Measurements from ENCODE around the gene FAM13B. TPM values are rescaled to one million over a fixed set of nuclear protein-coding genes. Genes with fewer than 3 reads are reported as not detected.

The FAM13B gene
- total and polyA plus RNA-seq, 2 of the 8 experiments (the other 6 are each of a cell fraction or from before 2014, with no cell fraction given), result 6.4 to 17.0 TPM

GRCh38 chr5:137888863-137889759 lies 143.8 kb downstream of the FAM13B start, which contains the start of gene PKD2L2:
PKD2L2 (plus strand) TSS chr5:137889457; CDS start chr5:137889492, 35 bp downstream.
- Histone ChIP-seq H3K4ac (replicated peaks; ENCODE audit: insufficient read length, low read depth, low read length) (no peak within 1 kb of the TSS), H3K4me1 (replicated peaks in 1 of 4; ENCODE audit: control insufficient read depth in 3 of 4, insufficient read depth in 4 of 4, low read length in 3 of 4) (no peaks in the 10 kb centered on the region), H3K9me3 (ENCODE audit: insufficient read depth in 2 of 2, low read depth in 1 of 2, low read length in 1 of 2) (no peaks in the 10 kb centered on the region), H4K5ac (ENCODE audit: insufficient read length, low read depth, low read length) (no peak within 1 kb of the TSS), H3K79me1 (ENCODE audit: low read depth, low read length) (no peaks in the 10 kb centered on the region), H3K36me3 (ENCODE audit: control insufficient read depth in 2 of 4, insufficient read depth in 4 of 4, low read length in 3 of 4) (no peaks in the 10 kb centered on the region), H3K27ac (ENCODE audit: low read depth, low read length) (no peak within 1 kb of the TSS), H4K8ac (ENCODE audit: extremely low read depth, insufficient read depth, low read length) (no peak within 1 kb of the TSS), H3K27me3 (replicated peaks in 1 of 4; ENCODE audit: control insufficient read depth in 3 of 4, extremely low read depth in 1 of 4, insufficient read depth in 3 of 4, low read length in 3 of 4) (no peaks in the 10 kb centered on the region), H3K79me2 (ENCODE audit: control insufficient read depth in 1 of 2, insufficient read depth in 2 of 2, low read length in 2 of 2) (no peaks in the 10 kb centered on the region), H2BK20ac (ENCODE audit: low read length) (no peak within 1 kb of the TSS), H3K9ac (replicated peaks in 1 of 4; ENCODE audit: extremely low read depth in 1 of 4, low read depth in 3 of 4, low read length in 3 of 4) (no peak within 1 kb of the TSS; a peak in 1 of 7 replicates), H4K20me1 (replicated peaks in 1 of 2; ENCODE audit: control insufficient read depth in 1 of 2, insufficient read depth in 2 of 2, low read length in 2 of 2) (no peaks in the 10 kb centered on the region), H4K91ac (replicated peaks; ENCODE audit: insufficient read length, low read length) (no peak within 1 kb of the TSS), H3K23me2 (ENCODE audit: low read depth, low read length) (no peaks in the 10 kb centered on the region), H2BK120ac (replicated peaks; ENCODE audit: low read depth, low read length) (no peak within 1 kb of the TSS), H3K56ac (replicated peaks; ENCODE audit: insufficient read length, low read depth, low read length) (no peak within 1 kb of the TSS), H2BK15ac (ENCODE audit: low read length) (no peak within 1 kb of the TSS), H3K4me2 (ENCODE audit: insufficient read depth in 1 of 2, low read depth in 2 of 2, low read length in 2 of 2) (no peak within 1 kb of the TSS; a peak in 1 of 4 replicates), H2BK12ac (ENCODE audit: low read depth, low read length) (no peak within 1 kb of the TSS), H3K14ac (ENCODE audit: insufficient read length) (no peak within 1 kb of the TSS), H2AFZ (ENCODE audit: low read length) (0 out of 2 replicates have a peak within 1 kb of the TSS, but pooled peaks have one; percentile 19), H2BK5ac (ENCODE audit: low read depth, low read length) (no peak within 1 kb of the TSS), H3K18ac (ENCODE audit: extremely low read depth, low read length) (no peak within 1 kb of the TSS), H2AK5ac (ENCODE audit: low read depth, low read length) (no peak within 1 kb of the TSS), H3K4me3 (ENCODE audit: extremely low read depth in 1 of 4, insufficient read depth in 2 of 4, low read depth in 3 of 4, low read length in 4 of 4) (no peak within 1 kb of the TSS), H3K23ac (ENCODE audit: insufficient read length) (no peak within 1 kb of the TSS)
- TF ChIP-seq MAX (IDR thresholded peaks at IDR 0.05) (no peak), CTCF (IDR thresholded peaks at IDR 0.05; ENCODE audit: control extremely low read depth in 1 of 3, insufficient read depth in 1 of 3, low read depth in 1 of 3, low read length in 3 of 3) (peak in 2 of 3 experiments; percentile 13 to 15; a peak in 1 of 4 replicates), POU5F1 (IDR thresholded peaks at IDR 0.05; ENCODE audit: low read depth, low read length) (no peak), SRF (IDR thresholded peaks at IDR 0.05; ENCODE audit: low read depth, low read length) (no peak), RAD21 (IDR thresholded peaks at IDR 0.05 in 1 of 2, conservative IDR thresholded peaks at IDR 0.05 in 1 of 2; ENCODE audit: low read depth in 2 of 2, low read length in 2 of 2) (peak in 1 of 2 experiments; percentile 25; a peak in 1 of 4 replicates)
- WGBS, 2 experiments (ENCODE audit: extremely low coverage in 1 of 2, insufficient coverage in 1 of 2, insufficient read length in 1 of 2, insufficient replicate concordance in 2 of 2, low coverage in 1 of 2, low lambda C conversion rate in 2 of 2, missing lambda C conversion rate in 1 of 2), result 92% methylated on average over 59 of the region's 59 CpGs; no CpG with 5 or more reads in 1 of the 2 experiments
- CTCF ChIA-PET (ENCODE audit: partially characterized antibody), result interaction anchor here (0.6 to 3.5 kb wide), 10 partner anchors 8 to 194 kb away, joined by 3 to 17 read pairs (median 4); no protein-coding TSS in a partner anchor
- no peak for FAIRE-seq
- POLR2A ChIA-PET (ENCODE audit: partially characterized antibody), result interaction anchor here (0.6 to 1.6 kb wide), 3 partner anchors 24 to 136 kb away, joined by 3 to 4 read pairs (median 3); no protein-coding TSS in a partner anchor
- DNase-seq (ENCODE audit: low read depth in 1 of 2, low spot score in 2 of 2), result peak; percentile 1 to 87

Data from H1 (cell line).